SK-N-SH (cell line): ENCODE measurements around the gene TRIM8. TPM values are rescaled to one million over a fixed set of nuclear protein-coding genes. Genes with fewer than 3 reads are reported as not detected.
A peak's percentile ranks its signal among the peaks of the same experiment; 100 is the strongest.

Source experiments
- CTCF ChIA-PET: fragments of 300-600, 350-600 bp; formaldehyde crosslinking; extraction: SDS; loops from one replicate; lab custom pipeline; 2021; lab: Yijun Ruan, JAX
- POLR2A ChIA-PET: fragments of 350-600 bp; sonication (Branson Sonifier 250); formaldehyde crosslinking; extraction: SDS; loops from one replicate; lab custom pipeline; 2020; ENCODE audit warnings: antibody characterized with exemption, inconsistent platforms; lab: Yijun Ruan, JAX
- DNase-seq: peaks from one replicate; pipeline ENCODE4 v3.0.0; 2012
- H2AFZ ChIP-seq: fragments of 200-600 bp; sonication (generic); 2 replicates; pipeline ENCODE4 v1.8.1; 2016; ENCODE audit warnings: antibody characterized with exemption, mild to moderate bottlenecking, low read depth
- H3F3A ChIP-seq: fragments of 200-600 bp; sonication (generic); replicated peaks from 2 replicates; pipeline ENCODE3; 2016; ENCODE audit warnings: antibody characterized with exemption, mild to moderate bottlenecking; ENCODE audit not compliant: insufficient read depth
- H3K27ac ChIP-seq, 2 experiments: fragments of 200-500 bp in 1 of 2; fragments of 200-600 bp in 1 of 2; sonication (Bioruptor generic) in 1 of 2; sonication (generic), shearing (Covaris generic) in 1 of 2; 2 replicates each; pipeline versions ENCODE4 v1.5.1 to v1.6.1; 2014 to 2016; ENCODE audit warnings: low read depth in 2 of 2, inconsistent platforms in 1 of 2, low read length in 1 of 2, mild to moderate bottlenecking in 1 of 2, mixed read lengths in 1 of 2
- H3K27me3 ChIP-seq: fragments of 200-600 bp; sonication (generic), shearing (Covaris generic); 2 replicates; pipeline ENCODE4 v1.6.1; 2016; ENCODE audit warnings: mixed run types; ENCODE audit not compliant: insufficient read depth
- H3K36me3 ChIP-seq, 2 experiments: fragments of 200-500 bp in 1 of 2; fragments of 200-600 bp in 1 of 2; sonication (Bioruptor generic) in 1 of 2; sonication (generic) in 1 of 2; replicated peaks in 1 of 2; 2 replicates each; pipeline versions ENCODE3 to v1.5.1; 2014 to 2016; ENCODE audit warnings: low read length in 1 of 2, mild to moderate bottlenecking in 1 of 2; ENCODE audit not compliant: insufficient read depth in 2 of 2, control insufficient read depth in 1 of 2
- H3K4me1 ChIP-seq, 2 experiments: fragments of 200-500 bp in 1 of 2; fragments of 200-600 bp in 1 of 2; sonication (Bioruptor generic) in 1 of 2; sonication (generic), shearing (Covaris generic) in 1 of 2; 2 replicates each; pipeline versions ENCODE4 v1.5.1 to v1.6.1; 2014 to 2016; ENCODE audit warnings: low read depth in 1 of 2, low read length in 1 of 2, mixed run types in 1 of 2; ENCODE audit not compliant: insufficient read depth in 2 of 2, control insufficient read depth in 1 of 2
- H3K4me2 ChIP-seq: fragments of 200-600 bp; sonication (generic), shearing (Covaris generic); 2 replicates; pipeline ENCODE4 v1.6.1; 2017; ENCODE audit warnings: mixed run types
- H3K4me3 ChIP-seq, 2 experiments: fragments of 200-500 bp in 1 of 2; fragments of 200-600 bp in 1 of 2; sonication (Bioruptor generic) in 1 of 2; sonication (generic), shearing (Covaris generic) in 1 of 2; 2 replicates each; pipeline versions ENCODE4 v1.5.1 to v1.8.1; 2014 to 2016; ENCODE audit warnings: low read depth in 2 of 2, inconsistent platforms in 1 of 2, low read length in 1 of 2, mild to moderate bottlenecking in 1 of 2, mixed read lengths in 1 of 2, moderate library complexity in 1 of 2
- H3K79me2 ChIP-seq: fragments of 200-600 bp; sonication (generic); 2 replicates; pipeline ENCODE4 v1.8.1; 2017; ENCODE audit warnings: mild to moderate bottlenecking; ENCODE audit not compliant: insufficient read depth
- H3K9ac ChIP-seq: fragments of 200-600 bp; sonication (generic); 2 replicates; pipeline ENCODE4 v1.6.1; 2017; ENCODE audit warnings: mixed run types
- H3K9me2 ChIP-seq: fragments of 200-600 bp; sonication (generic); 2 replicates; pipeline ENCODE4 v1.6.1; 2017; ENCODE audit warnings: mixed run types
- H3K9me3 ChIP-seq: fragments of 200-600 bp; sonication (generic); 2 replicates; pipeline ENCODE4 v1.6.1; 2017; ENCODE audit warnings: mixed run types, mild to moderate bottlenecking, moderate library complexity
- H4K20me1 ChIP-seq: fragments of 200-600 bp; sonication (generic); 2 replicates; pipeline ENCODE4 v1.6.1; 2017; ENCODE audit warnings: mild to moderate bottlenecking, mixed run types; ENCODE audit not compliant: insufficient read depth
- CHD2 ChIP-seq: fragments of 150-350 bp; IDR thresholded peaks from 2 replicates; pipeline ENCODE4 v1.6.1; 2018; ENCODE audit warnings: low read length; ENCODE audit not compliant: partially characterized antibody
- ELF1 ChIP-seq: IDR thresholded peaks from 2 replicates; pipeline ENCODE4 v1.4.0; 2012
- EP300 ChIP-seq, 2 experiments: IDR thresholded peaks; 2 replicates each; pipeline versions ENCODE4 v1.4.0 to v1.6.1; 2012; ENCODE audit warnings: borderline replicate concordance in 1 of 2, low read depth in 1 of 2, low read length in 1 of 2
- FOSL2 ChIP-seq: IDR thresholded peaks from 2 replicates; pipeline ENCODE4 v1.4.0; 2012; ENCODE audit warnings: low read depth, mild to moderate bottlenecking, moderate library complexity, borderline replicate concordance
- FOXJ3 ChIP-seq: sonication (generic); formaldehyde crosslinking; IDR thresholded peaks from 2 replicates; pipeline ENCODE4 v1.5.1; 2020; ENCODE audit warnings: mild to moderate bottlenecking, missing genetic modification reagents
- FOXM1 ChIP-seq: IDR thresholded peaks from 2 replicates; pipeline ENCODE4 v1.4.0; 2012; ENCODE audit warnings: low read depth, mild to moderate bottlenecking
- GABPA ChIP-seq: IDR thresholded peaks from 2 replicates; pipeline ENCODE4 v1.4.0; 2012; ENCODE audit warnings: low read depth, mild to moderate bottlenecking
- MAX ChIP-seq: IDR thresholded peaks from 2 replicates; pipeline ENCODE4 v1.4.0; 2012; ENCODE audit warnings: low read depth
- MEF2A ChIP-seq: IDR thresholded peaks from 2 replicates; pipeline ENCODE4 v1.4.0; 2012; ENCODE audit warnings: low read depth, borderline replicate concordance
- MXI1 ChIP-seq: IDR thresholded peaks from 2 replicates; pipeline ENCODE4 v1.6.1; 2012; ENCODE audit warnings: mild to moderate bottlenecking, low read depth, low read length, improper control_type of control experiment
- NFIC ChIP-seq: IDR thresholded peaks from 2 replicates; pipeline ENCODE4 v1.4.0; 2012; ENCODE audit warnings: borderline replicate concordance
- PBX3 ChIP-seq: IDR thresholded peaks from 2 replicates; pipeline ENCODE4; 2012
- RAD21 ChIP-seq: IDR thresholded peaks from 2 replicates; pipeline ENCODE4 v1.6.1; 2012; ENCODE audit warnings: mild to moderate bottlenecking, low read length
- RCOR1 ChIP-seq: fragments of 150-350 bp; IDR thresholded peaks from 2 replicates; pipeline ENCODE4 v1.6.1; 2017; ENCODE audit warnings: antibody characterized with exemption, low read length
- RXRA ChIP-seq: IDR thresholded peaks from 2 replicates; pipeline ENCODE4 v1.4.0; 2012; ENCODE audit warnings: low read depth, mild to moderate bottlenecking, borderline replicate concordance
- SIN3A ChIP-seq: IDR thresholded peaks from 2 replicates; pipeline ENCODE4 v1.6.1; 2012; ENCODE audit warnings: low read depth, mild to moderate bottlenecking, low read length, moderate library complexity, borderline replicate concordance
- YY1 ChIP-seq: IDR thresholded peaks from 2 replicates; pipeline ENCODE4 v1.4.0; 2012; ENCODE audit warnings: low read depth, mild to moderate bottlenecking
- WGBS: methylation state at CpG from one replicate; pipeline ENCODE4 v1.1.6; 2017; ENCODE audit warnings: low lambda C conversion rate; 5-methylcytosine and 5-hydroxymethylcytosine counted together
- polyA plus RNA-seq, 3 experiments: library from polyadenylated mRNA; depleted of rRNA; stranded (reverse); fragments of >200 nt; gene quantifications; 2 replicates each; pipeline ENCODE4 v1.2.3, GENCODE V29; 2012
- TF ChIP-seq, protein P1 (sequence below): IDR thresholded peaks from 2 replicates; pipeline ENCODE4 v1.4.0; 2012; ENCODE audit warnings: low read depth, borderline replicate concordance
- TF ChIP-seq, protein P2 (sequence below): fragments of 200-600 bp; sonication (generic); IDR thresholded peaks from 2 replicates; pipeline ENCODE4 v1.6.1; 2017; ENCODE audit warnings: antibody characterized with exemption, mild to moderate bottlenecking, moderate library complexity
- TF ChIP-seq, protein P3 (sequence below): fragments of 150-350 bp; IDR thresholded peaks from 2 replicates; pipeline ENCODE4 v1.6.1; 2017; ENCODE audit warnings: antibody characterized with exemption, low read length, low read depth, borderline replicate concordance
- TF ChIP-seq, protein P4 (sequence below): IDR thresholded peaks from 2 replicates; pipeline ENCODE4 v1.4.0; 2012; ENCODE audit warnings: low read depth, borderline replicate concordance

TRIM8 gene
- polyA plus RNA-seq, 1 of the 3 experiments (the other 2 are of a cell fraction): 108 TPM

DNA sequence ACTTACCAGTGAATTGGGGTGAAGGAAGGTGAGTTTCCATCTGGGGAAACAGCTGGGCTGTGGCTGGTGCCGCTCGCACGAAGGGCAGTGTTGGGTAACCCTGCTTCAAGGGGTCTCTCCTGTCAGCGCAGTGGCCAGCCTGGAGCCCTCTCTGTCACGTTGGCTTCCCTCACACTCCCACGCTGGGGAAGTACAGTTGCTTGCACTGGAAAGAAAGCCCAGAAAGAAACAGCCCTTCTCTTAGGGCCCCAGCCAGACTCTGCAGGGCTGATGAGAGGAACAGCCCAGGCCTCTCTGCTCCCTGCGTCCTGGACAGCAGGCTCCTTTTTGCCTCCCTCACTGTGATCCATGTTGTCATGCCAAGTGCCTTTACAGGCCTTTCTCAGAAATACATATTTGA, 40.3 kb upstream of the TRIM8 start:
- no peaks in the 10 kb centered on the region for H3K9me2 ChIP-seq
- H3K27me3 ChIP-seq: no peaks in the 10 kb centered on the region
- CTCF ChIA-PET: interaction anchor here (1.4 to 4.3 kb wide), 2 partner anchors 21 to 100 kb away, joined by 5 to 14 read pairs; partner anchors contain the start of gene SUFU
- H3K4me1 ChIP-seq: peaks cover 0 to 30% of the 10 kb centered on the region in 2 experiments; a peak in 3 of 4 replicates
- no peak overlapping the region for H3K4me3 ChIP-seq
- DNase-seq: no peak
- H3K4me2 ChIP-seq: peak overlapping the region; percentile 46
- peaks cover 0 to 17% of the 10 kb centered on the region in 2 experiments for H3K36me3 ChIP-seq
- peaks cover 20% of the 10 kb centered on the region for H3F3A ChIP-seq
- no peaks in the 10 kb centered on the region for H4K20me1 ChIP-seq
- H3K9ac ChIP-seq: 0 out of 2 replicates have a peak overlapping the region, but pooled peaks have one; percentile 3
- 84% methylated on average over 4 of the region's 7 CpGs for WGBS
- POLR2A ChIA-PET: no interaction called here
- H3K9me3 ChIP-seq: no peaks in the 10 kb centered on the region
- TF ChIP-seq GABPA: 0 out of 2 replicates have a peak, but pooled peaks have one; percentile 15
- no peak for TF ChIP-seq MXI1
- no peak for TF ChIP-seq CHD2
- TF ChIP-seq, all 33 proteins: peak for 1
- Histone ChIP-seq H3K79me2 (no peaks in the 10 kb centered on the region), H2AFZ (no peak overlapping the region), H3K27ac (peak overlapping the region in 1 of 2 experiments; percentile 79; a peak in 2 of 4 replicates)

DNA sequence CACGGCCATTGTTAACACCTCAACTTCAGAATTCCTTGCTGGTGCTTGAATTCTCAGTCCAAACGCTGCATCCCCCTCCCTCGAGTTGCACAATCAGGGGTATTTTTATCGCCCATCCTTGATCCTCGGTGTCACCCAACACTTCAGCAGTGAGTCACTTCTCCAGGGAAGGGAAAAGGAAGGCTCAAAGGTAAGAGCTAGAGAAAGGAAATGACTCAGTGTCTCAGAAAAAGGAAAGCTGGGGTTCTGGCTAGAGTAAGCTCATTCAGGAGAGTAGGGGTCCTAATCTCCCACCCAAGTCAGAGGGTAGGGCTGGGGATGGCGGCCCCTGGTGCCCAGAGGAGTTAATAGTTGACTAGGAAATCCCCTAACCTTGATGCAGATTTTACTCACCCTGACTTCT, 39.8 kb upstream of the TRIM8 start:
- H4K20me1 ChIP-seq: no peaks in the 10 kb centered on the region
- no peak for DNase-seq
- H3K36me3 ChIP-seq: peaks cover 0 to 12% of the 10 kb centered on the region in 2 experiments
- POLR2A ChIA-PET: no interaction called here
- H3K79me2 ChIP-seq: no peaks in the 10 kb centered on the region
- peak overlapping the region in 1 of 2 experiments; percentile 79; a peak in 2 of 4 replicates for H3K27ac ChIP-seq
- 19% methylated on average over 6 of the region's 6 CpGs for WGBS
- no peaks in the 10 kb centered on the region for H3K27me3 ChIP-seq
- H3F3A ChIP-seq: peaks cover 20% of the 10 kb centered on the region
- CTCF ChIA-PET: interaction anchor here (1.4 to 4.3 kb wide), 3 partner anchors 12 to 100 kb away, joined by 5 to 14 read pairs (median 9); partner anchors contain the start of gene SUFU
- no peak overlapping the region; a peak in 1 of 4 replicates for H3K4me3 ChIP-seq
- H3K4me2 ChIP-seq: peak overlapping the region; percentile 46
- H3K9ac ChIP-seq: peak overlapping the region; percentile 3; the same call in 1 of the 2 replicates
- no peak overlapping the region for H2AFZ ChIP-seq
- no peaks in the 10 kb centered on the region for H3K9me3 ChIP-seq
- H3K4me1 ChIP-seq: peaks cover 0 to 30% of the 10 kb centered on the region in 2 experiments; a peak in 3 of 4 replicates
- H3K9me2 ChIP-seq: no peaks in the 10 kb centered on the region
- TF ChIP-seq MAX (peak; percentile 46; the same call in 1 of the 2 replicates), PBX3 (no peak; the same call in 1 of the 2 replicates), EP300 (IDR thresholded peaks at IDR 0.05; ENCODE audit: borderline replicate concordance in 1 of 2, low read depth in 1 of 2, low read length in 1 of 2) (peak in 1 of 2 experiments; percentile 38; a peak in 1 of 4 replicates), NFIC (no peak), MEF2A (peak; percentile 82), ELF1 (no peak), SIN3A (no peak), FOXM1 (no peak), RCOR1 (no peak), RAD21 (no peak), FOXJ3 (no peak), MXI1 (no peak), GABPA (no peak; the same call in 1 of the 2 replicates), YY1 (no peak), FOSL2 (peak; percentile 90), RXRA (peak; percentile 59; the same call in 1 of the 2 replicates)
- TF ChIP-seq, protein P1, sequence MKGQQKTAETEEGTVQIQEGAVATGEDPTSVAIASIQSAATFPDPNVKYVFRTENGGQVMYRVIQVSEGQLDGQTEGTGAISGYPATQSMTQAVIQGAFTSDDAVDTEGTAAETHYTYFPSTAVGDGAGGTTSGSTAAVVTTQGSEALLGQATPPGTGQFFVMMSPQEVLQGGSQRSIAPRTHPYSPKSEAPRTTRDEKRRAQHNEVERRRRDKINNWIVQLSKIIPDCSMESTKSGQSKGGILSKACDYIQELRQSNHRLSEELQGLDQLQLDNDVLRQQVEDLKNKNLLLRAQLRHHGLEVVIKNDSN: no peak
- TF ChIP-seq, protein P2, sequence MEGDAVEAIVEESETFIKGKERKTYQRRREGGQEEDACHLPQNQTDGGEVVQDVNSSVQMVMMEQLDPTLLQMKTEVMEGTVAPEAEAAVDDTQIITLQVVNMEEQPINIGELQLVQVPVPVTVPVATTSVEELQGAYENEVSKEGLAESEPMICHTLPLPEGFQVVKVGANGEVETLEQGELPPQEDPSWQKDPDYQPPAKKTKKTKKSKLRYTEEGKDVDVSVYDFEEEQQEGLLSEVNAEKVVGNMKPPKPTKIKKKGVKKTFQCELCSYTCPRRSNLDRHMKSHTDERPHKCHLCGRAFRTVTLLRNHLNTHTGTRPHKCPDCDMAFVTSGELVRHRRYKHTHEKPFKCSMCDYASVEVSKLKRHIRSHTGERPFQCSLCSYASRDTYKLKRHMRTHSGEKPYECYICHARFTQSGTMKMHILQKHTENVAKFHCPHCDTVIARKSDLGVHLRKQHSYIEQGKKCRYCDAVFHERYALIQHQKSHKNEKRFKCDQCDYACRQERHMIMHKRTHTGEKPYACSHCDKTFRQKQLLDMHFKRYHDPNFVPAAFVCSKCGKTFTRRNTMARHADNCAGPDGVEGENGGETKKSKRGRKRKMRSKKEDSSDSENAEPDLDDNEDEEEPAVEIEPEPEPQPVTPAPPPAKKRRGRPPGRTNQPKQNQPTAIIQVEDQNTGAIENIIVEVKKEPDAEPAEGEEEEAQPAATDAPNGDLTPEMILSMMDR: no peak
- TF ChIP-seq, protein P3, sequence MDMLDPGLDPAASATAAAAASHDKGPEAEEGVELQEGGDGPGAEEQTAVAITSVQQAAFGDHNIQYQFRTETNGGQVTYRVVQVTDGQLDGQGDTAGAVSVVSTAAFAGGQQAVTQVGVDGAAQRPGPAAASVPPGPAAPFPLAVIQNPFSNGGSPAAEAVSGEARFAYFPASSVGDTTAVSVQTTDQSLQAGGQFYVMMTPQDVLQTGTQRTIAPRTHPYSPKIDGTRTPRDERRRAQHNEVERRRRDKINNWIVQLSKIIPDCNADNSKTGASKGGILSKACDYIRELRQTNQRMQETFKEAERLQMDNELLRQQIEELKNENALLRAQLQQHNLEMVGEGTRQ: no peak
- TF ChIP-seq, protein P4, sequence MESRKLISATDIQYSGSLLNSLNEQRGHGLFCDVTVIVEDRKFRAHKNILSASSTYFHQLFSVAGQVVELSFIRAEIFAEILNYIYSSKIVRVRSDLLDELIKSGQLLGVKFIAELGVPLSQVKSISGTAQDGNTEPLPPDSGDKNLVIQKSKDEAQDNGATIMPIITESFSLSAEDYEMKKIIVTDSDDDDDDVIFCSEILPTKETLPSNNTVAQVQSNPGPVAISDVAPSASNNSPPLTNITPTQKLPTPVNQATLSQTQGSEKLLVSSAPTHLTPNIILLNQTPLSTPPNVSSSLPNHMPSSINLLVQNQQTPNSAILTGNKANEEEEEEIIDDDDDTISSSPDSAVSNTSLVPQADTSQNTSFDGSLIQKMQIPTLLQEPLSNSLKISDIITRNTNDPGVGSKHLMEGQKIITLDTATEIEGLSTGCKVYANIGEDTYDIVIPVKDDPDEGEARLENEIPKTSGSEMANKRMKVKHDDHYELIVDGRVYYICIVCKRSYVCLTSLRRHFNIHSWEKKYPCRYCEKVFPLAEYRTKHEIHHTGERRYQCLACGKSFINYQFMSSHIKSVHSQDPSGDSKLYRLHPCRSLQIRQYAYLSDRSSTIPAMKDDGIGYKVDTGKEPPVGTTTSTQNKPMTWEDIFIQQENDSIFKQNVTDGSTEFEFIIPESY: no peak
